Left lung (tissue), 10 donors: ENCODE data around the gene TTC23L. TPM values are rescaled to one million over a fixed set of nuclear protein-coding genes. Genes with fewer than 3 reads are reported as not detected.

Experiments
- ATAC-seq: fragments of 200-7000 bp; cut with Tn5 transposase; one replicate; pipeline ENCODE4 v1.9.1; 2020; ENCODE audit warnings: moderate library complexity
- DNase-seq, 4 donors: peaks; one replicate each; pipeline ENCODE4 v3.0.0-alpha.2; 2013 to 2020
- H3K27ac ChIP-seq, 2 donors: fragments of 200-600 bp; sonication (generic) in 1 of 2; one replicate each; pipeline versions ENCODE4 v1.5.0 to v1.8.0; 2020 to 2021
- H3K27me3 ChIP-seq, 2 donors: fragments of 200-600 bp; sonication (generic) in 1 of 2; one replicate each; pipeline versions ENCODE4 v1.5.0 to v1.8.0; 2020 to 2021
- H3K36me3 ChIP-seq, 2 donors: fragments of 200-600 bp; sonication (generic) in 1 of 2; one replicate each; pipeline versions ENCODE4 v1.5.0 to v1.8.0; 2020 to 2021
- H3K4me1 ChIP-seq, 2 donors: fragments of 200-600 bp; one replicate each; pipeline ENCODE4 v1.8.0; 2021
- H3K4me3 ChIP-seq, 2 donors: fragments of 200-600 bp; sonication (generic) in 1 of 2; one replicate each; pipeline versions ENCODE4 v1.5.0 to v1.8.0; 2020 to 2021; ENCODE audit warnings: mild to moderate bottlenecking in 1 of 2
- H3K9me3 ChIP-seq, 2 donors: fragments of 200-600 bp; sonication (generic) in 1 of 2; one replicate each; pipeline versions ENCODE4 v1.5.0 to v1.8.0; 2020 to 2021
- CTCF ChIP-seq, 2 donors: fragments of 200-600 bp; sonication (generic) in 1 of 2; IDR thresholded peaks; one replicate each; pipeline versions ENCODE4 v1.5.0 to v1.8.0; 2021; ENCODE audit warnings: antibody characterized with exemption in 2 of 2
- intact Hi-C, 2 donors: fragments of 100-400 bp; cut with DNase I; formaldehyde crosslinking; loops; one replicate each; pipeline versions ENCODE4 v1.11.2 to v1.14.2; 2022
- polyA plus RNA-seq, 6 donors: library from polyadenylated mRNA; unstranded; fragments of 120-200 nt; gene quantifications; one replicate each; pipeline ENCODE4 v1.2.1, GENCODE V29; 2013; ENCODE audit not compliant: insufficient read length in 6 of 6
- total RNA-seq, 2 donors: library from RNA; stranded (reverse); fragmentation: NEBNext Ultra II Directional; extraction: Animal tissue kit (Norgen Biotek cat#: 25700); gene quantifications; one replicate each; pipeline ENCODE4 v1.2.1, GENCODE V29; 2021
- donor health status: DM: no; HTN: yes; CAD: no.
- donor health status: DM: no; HTN: no; CAD: no.

TTC23L gene
- total and polyA plus RNA-seq, 8 donors: 0.20 to 4.5 (median 2.8) TPM

GRCh38 chr5:34866989-34867471, 28.1 kb downstream of the TTC23L start:
- no peak overlapping the region for H3K27ac ChIP-seq
- H3K36me3 ChIP-seq: no peaks in the 10 kb centered on the region
- intact Hi-C loops: no loop called here
- ATAC-seq (no peak), DNase-seq (no peak)
- no peaks in the 10 kb centered on the region for H3K9me3 ChIP-seq
- TF ChIP-seq CTCF (IDR thresholded peaks at IDR 0.05): no peak
- no peaks in the 10 kb centered on the region for H3K4me1 ChIP-seq
- H3K4me3 ChIP-seq: no peak overlapping the region
- no peaks in the 10 kb centered on the region for H3K27me3 ChIP-seq

- Histone ChIP-seq H3K27me3 (no peaks in the 10 kb centered on the region), H3K4me3 (no peak overlapping the region), H3K36me3 (no peaks in the 10 kb centered on the region), H3K27ac (no peak overlapping the region), H3K4me1 (no peaks in the 10 kb centered on the region), H3K9me3 (no peaks in the 10 kb centered on the region)
- DNase-seq (no peak), ATAC-seq (no peak)
- intact Hi-C loops: no loop called here
- TF ChIP-seq CTCF (IDR thresholded peaks at IDR 0.05): no peak
These were observed 28.7 kb downstream of the TTC23L start for GRCh38 chr5:34867660-34868059.

- DNase-seq (no peak), ATAC-seq (no peak)
- no peak overlapping the region for H3K4me3 ChIP-seq
- intact Hi-C loops: no loop called here
- H3K4me1 ChIP-seq: no peaks in the 10 kb centered on the region
- no peak overlapping the region for H3K27ac ChIP-seq
- H3K9me3 ChIP-seq: no peaks in the 10 kb centered on the region
- H3K36me3 ChIP-seq: no peaks in the 10 kb centered on the region
- no peak for TF ChIP-seq CTCF (IDR thresholded peaks at IDR 0.05)
- no peaks in the 10 kb centered on the region for H3K27me3 ChIP-seq
These were observed 29.8 kb downstream of the TTC23L start for GRCh38 chr5:34868791-34869190.

GRCh38 chr5:34869256-34869655, 30.3 kb downstream of the TTC23L start:
- no peaks in the 10 kb centered on the region for H3K9me3 ChIP-seq
- no peaks in the 10 kb centered on the region for H3K4me1 ChIP-seq
- no peak overlapping the region for H3K27ac ChIP-seq
- H3K4me3 ChIP-seq: no peak overlapping the region
- no peaks in the 10 kb centered on the region for H3K36me3 ChIP-seq
- DNase-seq: no peak
- no peaks in the 10 kb centered on the region for H3K27me3 ChIP-seq
- no peak for ATAC-seq
- no peak for TF ChIP-seq CTCF (IDR thresholded peaks at IDR 0.05)
- intact Hi-C loops: no loop called here

- DNase-seq (no peak), ATAC-seq (no peak)
- Histone ChIP-seq H3K36me3 (no peaks in the 10 kb centered on the region), H3K4me3 (no peak overlapping the region), H3K9me3 (no peaks in the 10 kb centered on the region), H3K27ac (no peak overlapping the region), H3K27me3 (no peaks in the 10 kb centered on the region), H3K4me1 (no peaks in the 10 kb centered on the region)
- intact Hi-C loops: no loop called here
- TF ChIP-seq CTCF (IDR thresholded peaks at IDR 0.05): no peak
These were observed 31.4 kb downstream of the TTC23L start for GRCh38 chr5:34870382-34870781.
